SJCRH30 (cell line): ENCODE results near the gene GP1BB. TPM values are rescaled to one million over a fixed set of nuclear protein-coding genes. Genes with fewer than 3 reads are reported as not detected.
A peak's percentile ranks its signal among the peaks of the same experiment; 100 is the strongest.

Experiments
- DNase-seq, 2 experiments: peaks; one replicate each; pipeline ENCODE4 v3.0.0-alpha.2; 2015 to 2020
- H3K27ac ChIP-seq: fragments of 250-450 bp; sonication (Bioruptor Pico); 2 replicates; pipeline ENCODE4 v1.5.1; 2020; ENCODE audit warnings: mild to moderate bottlenecking, moderate library complexity
- H3K27me3 ChIP-seq: fragments of 250-450 bp; sonication (Bioruptor Pico); 2 replicates; pipeline ENCODE4 v1.5.1; 2020; ENCODE audit warnings: mild to moderate bottlenecking, moderate library complexity
- H3K36me3 ChIP-seq: fragments of 250-450 bp; sonication (Bioruptor Pico); 2 replicates; pipeline ENCODE4 v1.5.1; 2020; ENCODE audit warnings: mild to moderate bottlenecking, moderate library complexity
- H3K4me1 ChIP-seq: fragments of 250-450 bp; sonication (Bioruptor Pico); 2 replicates; pipeline ENCODE4 v1.5.1; 2020; ENCODE audit warnings: mild to moderate bottlenecking, moderate library complexity
- H3K4me3 ChIP-seq: fragments of 250-450 bp; sonication (Bioruptor Pico); 2 replicates; pipeline ENCODE4 v1.5.1; 2020; ENCODE audit warnings: mild to moderate bottlenecking, moderate library complexity
- H3K9me3 ChIP-seq: fragments of 250-450 bp; sonication (Bioruptor Pico); replicated peaks from 2 replicates; pipeline ENCODE4 v1.5.1; 2020; ENCODE audit warnings: mild to moderate bottlenecking, moderate library complexity
- total RNA-seq: library from RNA; depleted of rRNA; stranded (reverse); fragments of >200 nt; shearing (Covaris generic); gene quantifications from 2 replicates; pipeline ENCODE4 v1.2.3, GENCODE V29; 2014

GP1BB gene
- total RNA-seq, 1 experiment from 2014 or later, result 4.4 TPM

DNA sequence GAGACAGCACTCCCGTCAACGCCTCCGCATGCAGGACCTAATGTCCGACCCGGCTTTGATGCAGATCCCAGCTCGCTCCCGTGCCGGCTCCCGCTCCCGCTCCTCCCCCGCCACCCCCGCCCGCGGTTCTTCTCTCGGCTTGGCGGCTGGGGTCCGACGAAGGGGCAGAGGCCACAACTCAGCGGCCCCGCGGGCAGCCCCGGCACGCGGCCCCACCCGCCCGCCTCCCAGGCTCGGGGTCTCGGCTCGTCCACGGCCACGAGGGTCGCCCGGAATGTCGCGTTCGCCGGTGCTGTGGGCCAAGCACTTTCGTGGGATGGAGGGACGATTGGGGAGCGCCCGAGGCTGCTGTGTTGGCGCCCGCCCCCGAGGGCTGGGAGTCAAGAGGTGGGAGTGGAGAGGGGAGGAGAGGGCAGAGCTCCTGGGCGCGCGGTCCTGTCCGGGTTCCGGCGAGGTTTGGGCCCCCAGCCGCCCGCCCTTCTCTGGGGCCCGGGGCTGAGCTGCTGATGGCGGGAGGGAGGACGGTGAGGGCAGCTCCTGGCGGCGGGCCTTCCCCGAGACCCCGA, 31.9 kb downstream of the GP1BB start:
- peaks cover 28% of the 10 kb centered on the region for H3K4me1 ChIP-seq
- H3K9me3 ChIP-seq, result no peaks in the 10 kb centered on the region
- H3K36me3 ChIP-seq, result no peaks in the 10 kb centered on the region
- no peak for DNase-seq
- no peak overlapping the region for H3K27ac ChIP-seq
- no peak overlapping the region for H3K4me3 ChIP-seq
- H3K27me3 ChIP-seq, result no peaks in the 10 kb centered on the region

- Histone ChIP-seq H3K27ac (no peak overlapping the region), H3K4me1 (peaks cover 25% of the 10 kb centered on the region), H3K4me3 (no peak overlapping the region), H3K36me3 (no peaks in the 10 kb centered on the region), H3K27me3 (no peaks in the 10 kb centered on the region), H3K9me3 (no peaks in the 10 kb centered on the region)
- no peak for DNase-seq
These were observed 32.5 kb downstream of the GP1BB start for GRCh38 chr22:19755722-19756287.

DNA sequence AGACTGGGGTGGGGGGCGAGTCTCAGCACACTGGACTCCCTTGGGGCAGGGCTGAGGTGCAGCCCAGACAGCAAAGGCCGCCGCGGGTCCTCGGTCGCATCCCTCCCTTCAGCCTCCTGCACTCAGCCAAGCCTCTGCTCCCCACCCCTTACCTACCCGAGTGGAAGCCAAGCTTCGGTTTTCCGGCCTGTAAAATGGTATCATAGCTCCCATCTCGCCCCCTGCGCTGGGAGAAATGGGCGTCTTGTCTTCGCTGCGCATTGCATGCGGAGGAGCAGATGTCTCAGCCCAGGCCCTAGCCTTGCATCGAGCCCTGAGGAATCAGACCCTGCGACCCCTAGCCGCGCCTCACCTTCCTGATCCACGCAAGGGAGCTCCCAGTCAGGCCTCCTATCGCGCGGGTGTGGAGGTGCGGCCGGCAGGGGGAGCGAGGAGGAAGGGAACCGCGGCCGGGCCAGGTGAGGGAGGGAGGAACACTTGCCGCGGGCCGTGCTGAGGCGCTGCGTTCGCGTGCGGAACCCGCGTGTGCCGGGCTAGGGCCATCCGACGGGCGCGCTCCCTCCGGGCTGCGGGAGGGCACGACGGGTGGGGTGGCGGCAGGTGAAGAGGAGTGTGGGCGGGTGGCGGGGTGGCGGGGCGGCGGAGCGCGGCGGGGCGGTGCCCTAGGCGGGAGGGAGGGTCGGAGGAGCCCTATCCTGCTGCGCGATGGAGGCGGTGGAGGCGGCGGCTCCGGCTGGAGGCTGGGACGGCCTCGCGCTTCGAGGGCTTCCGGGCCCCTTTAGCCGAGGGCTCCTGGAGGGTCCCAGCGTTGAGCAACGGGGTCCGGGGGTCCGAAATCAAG, 33.2 kb downstream of the GP1BB start:
- Histone ChIP-seq H3K4me3 (no peak overlapping the region), H3K27ac (no peak overlapping the region), H3K27me3 (no peaks in the 10 kb centered on the region), H3K9me3 (no peaks in the 10 kb centered on the region), H3K4me1 (peaks cover 18% of the 10 kb centered on the region), H3K36me3 (no peaks in the 10 kb centered on the region)
- no peak for DNase-seq

DNA sequence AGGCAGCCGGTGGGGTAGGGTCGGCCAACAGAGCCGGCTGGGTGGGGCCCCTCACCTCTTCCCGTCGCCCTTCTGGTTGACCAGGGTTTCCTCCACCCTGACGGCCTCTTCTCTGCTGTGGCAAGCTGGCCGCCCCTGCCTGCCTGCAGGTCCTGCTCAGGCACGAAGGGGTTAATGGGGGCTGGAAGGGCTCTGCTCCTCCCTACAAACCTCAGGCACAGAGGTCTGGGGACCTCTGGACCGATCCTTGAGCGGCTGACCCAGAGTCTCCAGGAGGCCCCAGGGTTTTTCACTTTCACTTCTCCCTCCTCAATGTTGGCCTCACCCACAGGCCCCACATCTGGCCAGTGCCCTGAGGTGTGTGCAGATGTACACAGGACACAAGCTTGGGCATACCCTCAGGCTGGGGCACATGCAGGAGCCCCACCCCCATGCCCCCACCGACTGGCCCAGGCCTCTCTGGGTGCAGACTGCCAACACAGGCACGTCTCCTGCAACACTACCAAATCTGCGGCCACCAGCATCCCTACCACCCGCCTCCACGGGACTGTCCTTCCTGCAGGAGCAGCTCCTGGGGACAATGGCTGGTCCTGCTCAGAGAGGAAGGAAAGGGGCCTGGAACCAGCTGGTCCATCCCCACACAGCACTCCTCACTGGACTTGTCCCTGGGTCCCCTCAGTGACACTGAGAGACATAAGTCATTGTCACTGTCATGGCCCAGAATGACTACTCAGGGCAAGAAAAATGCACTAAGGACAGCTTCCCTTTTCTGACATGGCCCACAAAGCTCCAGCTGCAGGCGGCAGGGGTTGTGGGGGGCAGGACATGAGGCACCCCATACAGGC, 34.0 kb downstream of the GP1BB start:
- no peaks in the 10 kb centered on the region for H3K27me3 ChIP-seq
- no peak overlapping the region for H3K4me3 ChIP-seq
- H3K27ac ChIP-seq, result no peak overlapping the region
- no peaks in the 10 kb centered on the region for H3K36me3 ChIP-seq
- peaks cover 11% of the 10 kb centered on the region; the same call in 1 of the 2 replicates for H3K4me1 ChIP-seq
- DNase-seq, result no peak
- no peaks in the 10 kb centered on the region for H3K9me3 ChIP-seq

DNA sequence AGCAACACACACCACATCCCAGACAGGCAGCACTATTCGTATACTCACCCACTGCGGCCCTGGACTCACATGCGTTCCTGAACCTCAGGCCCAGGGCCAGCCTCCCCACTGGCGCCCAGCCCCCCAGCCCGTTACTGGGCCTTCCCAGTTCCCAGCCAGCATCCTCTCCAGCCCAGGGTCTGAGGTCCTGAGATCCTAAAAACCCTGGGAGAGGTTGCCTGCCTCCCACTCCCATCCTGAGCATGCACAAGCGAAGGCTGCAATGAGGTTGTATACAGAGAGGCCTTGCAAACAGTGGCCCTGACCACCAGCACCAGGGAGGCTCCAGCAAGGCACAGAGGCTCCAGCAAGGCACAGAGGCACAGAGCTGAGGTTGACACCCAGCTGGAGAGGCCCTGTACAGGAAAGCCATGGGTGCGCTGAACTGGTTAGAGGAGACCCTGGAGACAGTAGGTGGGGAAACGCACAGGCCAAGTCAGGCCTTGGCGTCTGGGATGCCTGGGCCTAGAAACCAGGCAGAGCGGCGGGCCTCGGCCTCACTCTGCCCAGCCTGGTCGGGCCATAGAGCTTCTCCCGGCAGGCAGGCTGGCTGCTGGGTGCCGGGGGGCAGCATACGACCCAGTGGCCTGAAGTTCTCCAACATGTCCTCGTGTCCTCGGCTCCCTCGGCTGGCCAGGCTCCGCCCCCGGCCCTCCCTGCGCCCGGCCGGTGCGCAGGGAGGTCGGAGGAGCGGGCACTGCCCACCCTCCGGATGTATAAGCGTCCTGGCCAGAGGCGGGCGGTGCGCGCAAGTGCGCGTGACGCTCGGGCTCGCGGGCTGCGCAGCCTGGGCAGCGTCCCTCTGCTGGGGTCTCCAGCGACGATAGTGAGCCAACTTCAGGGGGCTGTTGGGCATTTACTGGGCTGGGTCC, 34.9 kb downstream of the GP1BB start:
- Histone ChIP-seq H3K36me3 (peaks cover 3% of the 10 kb centered on the region), H3K27ac (no peak overlapping the region), H3K4me1 (peaks cover 5% of the 10 kb centered on the region; the same call in 1 of the 2 replicates), H3K27me3 (no peaks in the 10 kb centered on the region), H3K9me3 (no peaks in the 10 kb centered on the region), H3K4me3 (no peak overlapping the region)
- no peak for DNase-seq

DNA sequence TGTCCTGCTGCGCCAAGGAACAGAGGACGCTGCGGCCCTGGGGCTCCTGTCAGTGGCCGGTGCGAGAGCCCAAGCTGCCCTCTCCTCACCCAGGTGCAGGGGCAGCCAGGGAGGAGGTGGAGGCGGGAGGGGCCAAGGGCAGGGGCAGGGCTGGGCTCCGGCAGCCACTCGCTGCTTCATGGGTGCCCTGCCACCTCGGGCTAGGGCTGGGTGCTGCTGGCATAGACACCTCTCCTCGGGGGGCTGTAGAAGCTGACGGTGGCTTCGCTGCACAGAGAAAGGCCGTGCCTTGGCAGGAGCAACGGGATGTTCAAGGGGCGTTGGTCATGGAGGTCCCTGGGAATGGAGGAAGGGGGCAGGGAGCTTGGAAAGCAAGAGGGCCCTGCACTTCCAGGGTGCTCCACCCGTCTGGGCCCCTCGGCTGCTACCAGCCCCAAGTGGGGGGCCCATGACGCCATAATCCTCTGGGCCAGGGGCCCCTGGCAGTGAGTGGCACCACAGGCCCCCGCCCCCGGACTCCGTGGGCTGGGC, 35.6 kb downstream of the GP1BB start:
- peaks cover 10% of the 10 kb centered on the region for H3K36me3 ChIP-seq
- H3K27me3 ChIP-seq, result no peaks in the 10 kb centered on the region
- H3K4me1 ChIP-seq, result peaks cover 5% of the 10 kb centered on the region; the same call in 1 of the 2 replicates
- no peak for DNase-seq
- H3K27ac ChIP-seq, result no peak overlapping the region
- no peak overlapping the region for H3K4me3 ChIP-seq
- H3K9me3 ChIP-seq, result no peaks in the 10 kb centered on the region

DNA sequence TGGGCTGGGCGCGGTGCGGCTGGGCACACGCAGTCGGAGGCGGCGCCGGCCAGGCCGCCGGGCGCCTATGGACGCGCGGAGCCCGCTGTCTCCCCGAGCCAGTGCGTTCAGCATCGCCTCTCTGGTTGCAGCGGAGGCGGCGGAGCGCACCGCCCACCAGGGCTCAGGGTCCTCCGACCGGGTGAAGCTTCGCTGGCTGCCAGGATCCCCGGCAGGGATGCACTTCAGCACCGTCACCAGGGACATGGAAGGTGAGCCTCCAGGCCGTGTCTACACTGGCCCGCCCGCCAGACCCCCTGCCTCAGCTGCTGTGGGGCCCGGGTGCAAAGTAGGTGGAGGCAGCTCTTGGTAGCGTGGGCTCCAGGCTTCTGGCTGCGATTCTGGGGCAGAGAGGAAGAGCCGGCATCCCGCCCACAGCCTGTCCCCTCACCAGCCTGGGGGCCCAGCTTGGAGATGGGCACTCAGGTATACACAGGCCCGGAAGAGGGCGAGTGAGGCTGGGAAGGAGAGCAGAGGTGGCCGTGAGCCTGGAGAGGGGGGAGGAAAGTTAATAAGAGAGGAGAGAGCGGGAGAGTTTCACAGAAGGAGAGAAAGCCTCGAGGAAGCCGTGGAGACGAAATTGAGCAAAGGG, 36.2 kb downstream of the GP1BB start:
- Histone ChIP-seq H3K27me3 (no peaks in the 10 kb centered on the region), H3K27ac (no peak overlapping the region), H3K4me1 (peaks cover 5% of the 10 kb centered on the region; the same call in 1 of the 2 replicates)

GRCh38 chr22:19760058-19760950, 37.0 kb downstream of the GP1BB start, which contains the start of gene TBX1:
Gene TBX1, plus strand, starts transcription at chr22:19760778. Its CDS starts 66 bp downstream, at chr22:19760844.
- Histone ChIP-seq H3K4me1 (peaks cover 5% of the 10 kb centered on the region; the same call in 1 of the 2 replicates), H3K4me3 (peak within 1 kb of the TSS; percentile 87), H3K27ac (peak within 1 kb of the TSS; percentile 42; the same call in 1 of the 2 replicates), H3K9me3 (no peaks in the 10 kb centered on the region), H3K36me3 (peaks cover 23% of the 10 kb centered on the region), H3K27me3 (no peaks in the 10 kb centered on the region)
- DNase-seq, result peak in 1 of 2 experiments; percentile 42

More for the DNA sequence above, 36.2 kb downstream of the GP1BB start:
- Histone ChIP-seq H3K4me3 (peak overlapping the region; percentile 56), H3K36me3 (peaks cover 15% of the 10 kb centered on the region), H3K9me3 (no peaks in the 10 kb centered on the region)
- no peak for DNase-seq

GRCh38 chr22:19760951-19761724, 37.8 kb downstream of the GP1BB start:
- no peaks in the 10 kb centered on the region for H3K9me3 ChIP-seq
- H3K27me3 ChIP-seq, result no peaks in the 10 kb centered on the region
- peak overlapping the region; percentile 27; the same call in 1 of the 2 replicates for H3K27ac ChIP-seq
- peaks cover 5% of the 10 kb centered on the region; the same call in 1 of the 2 replicates for H3K4me1 ChIP-seq
- H3K4me3 ChIP-seq, result peak overlapping the region; percentile 87
- peak in 1 of 2 experiments; percentile 33 for DNase-seq
- peaks cover 26% of the 10 kb centered on the region for H3K36me3 ChIP-seq

GRCh38 chr22:19761725-19762567, 38.6 kb downstream of the GP1BB start:
- no peaks in the 10 kb centered on the region for H3K27me3 ChIP-seq
- H3K4me3 ChIP-seq, result peak overlapping the region; percentile 87
- DNase-seq, result peak; percentile 67 to 71
- H3K9me3 ChIP-seq, result no peaks in the 10 kb centered on the region
- peak overlapping the region; percentile 27; the same call in 1 of the 2 replicates for H3K27ac ChIP-seq
- H3K36me3 ChIP-seq, result peaks cover 28% of the 10 kb centered on the region
- H3K4me1 ChIP-seq, result peaks cover 5% of the 10 kb centered on the region; the same call in 1 of the 2 replicates
